ENCODE measurements around the gene HRAS. TPM values are rescaled to one million over a fixed set of nuclear protein-coding genes. Genes with fewer than 3 reads are reported as not detected.

The HRAS gene
- total and polyA plus RNA-seq, 2 donors (not counting 3 experiments of a cell fraction or from before 2014, with no cell fraction given) = 103 to 109 TPM

DNA sequence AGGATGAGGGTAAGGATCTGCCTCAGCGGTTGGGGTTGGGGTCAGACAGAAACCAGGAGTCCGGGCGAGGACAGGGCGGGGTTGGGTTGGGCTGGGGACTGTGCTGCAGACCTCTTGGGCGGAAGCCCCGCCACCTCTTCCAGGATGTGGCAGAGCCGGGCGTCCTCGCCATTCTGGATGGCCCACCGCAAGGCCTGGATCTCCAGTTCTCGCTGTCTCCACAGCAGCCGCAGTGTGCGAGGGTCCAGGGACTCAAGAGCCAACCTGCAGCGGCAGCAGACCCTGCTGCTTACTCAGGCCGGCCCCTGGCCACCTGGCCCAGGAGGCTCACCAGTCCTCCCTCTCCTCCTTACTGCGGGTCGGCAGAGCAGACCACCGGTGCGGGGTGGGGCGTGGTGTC, 23.1 kb upstream of the HRAS start:
- peaks cover 9% of the 10 kb centered on the region for H3K4me1 ChIP-seq (ENCODE audit: control insufficient read depth, extremely low read depth, insufficient read depth, low read length)
- no peak overlapping the region for H2AFZ ChIP-seq (ENCODE audit: low read depth, low read length)
- CTCF ChIA-PET = no interaction called here
- no peaks in the 10 kb centered on the region for H3K9me3 ChIP-seq (replicated peaks; ENCODE audit: control insufficient read depth, insufficient read depth, low read length)
- H3K79me2 ChIP-seq (ENCODE audit: control insufficient read depth, insufficient read depth, low read length) = no peaks in the 10 kb centered on the region
- H3K27ac ChIP-seq (ENCODE audit: insufficient read depth, low read depth, low read length) = no peak overlapping the region
- no peak overlapping the region for H3K4me3 ChIP-seq (replicated peaks in 1 of 3; ENCODE audit: insufficient read depth in 1 of 3, low read depth in 1 of 3, low read length in 3 of 3)
- no peak for FAIRE-seq
- H3K36me3 ChIP-seq (ENCODE audit: control insufficient read depth in 2 of 2, extremely low read depth in 1 of 2, insufficient read depth in 2 of 2, low read length in 2 of 2) = no peaks in the 10 kb centered on the region
- POLR2A ChIA-PET = no interaction called here
- H3K9ac ChIP-seq (replicated peaks; ENCODE audit: extremely low read depth, insufficient read depth, low read length) = no peak overlapping the region
- dilution Hi-C loops (cut with MboI; ENCODE audit: extremely low pct_ligation_motif_present, low sequenced_read_pairs) (no loop called here), intact Hi-C loops (cut with micrococcal nuclease) (loop anchor here (5.0 kb wide), 1 partner anchor 169 kb away; no protein-coding TSS in a partner anchor)
- H3K27me3 ChIP-seq (ENCODE audit: control insufficient read depth in 2 of 2, insufficient read depth in 2 of 2, low read length in 2 of 2) = peaks cover 13 to 21% of the 10 kb centered on the region in 2 experiments
- TF ChIP-seq MYC (IDR thresholded peaks at IDR 0.05; ENCODE audit: low read depth, low read length) = no peak
- TF ChIP-seq POLR2AphosphoS5 (IDR thresholded peaks at IDR 0.05; ENCODE audit: insufficient read depth, low read depth, low read length) = no peak
- TF ChIP-seq, protein P1, sequence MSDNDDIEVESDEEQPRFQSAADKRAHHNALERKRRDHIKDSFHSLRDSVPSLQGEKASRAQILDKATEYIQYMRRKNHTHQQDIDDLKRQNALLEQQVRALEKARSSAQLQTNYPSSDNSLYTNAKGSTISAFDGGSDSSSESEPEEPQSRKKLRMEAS (IDR thresholded peaks at IDR 0.05; ENCODE audit: insufficient read depth, insufficient read length) = no peak
- no peak for TF ChIP-seq POLR2A (IDR thresholded peaks at IDR 0.05; ENCODE audit: low read depth, low read length)
- TF ChIP-seq, protein P2, sequence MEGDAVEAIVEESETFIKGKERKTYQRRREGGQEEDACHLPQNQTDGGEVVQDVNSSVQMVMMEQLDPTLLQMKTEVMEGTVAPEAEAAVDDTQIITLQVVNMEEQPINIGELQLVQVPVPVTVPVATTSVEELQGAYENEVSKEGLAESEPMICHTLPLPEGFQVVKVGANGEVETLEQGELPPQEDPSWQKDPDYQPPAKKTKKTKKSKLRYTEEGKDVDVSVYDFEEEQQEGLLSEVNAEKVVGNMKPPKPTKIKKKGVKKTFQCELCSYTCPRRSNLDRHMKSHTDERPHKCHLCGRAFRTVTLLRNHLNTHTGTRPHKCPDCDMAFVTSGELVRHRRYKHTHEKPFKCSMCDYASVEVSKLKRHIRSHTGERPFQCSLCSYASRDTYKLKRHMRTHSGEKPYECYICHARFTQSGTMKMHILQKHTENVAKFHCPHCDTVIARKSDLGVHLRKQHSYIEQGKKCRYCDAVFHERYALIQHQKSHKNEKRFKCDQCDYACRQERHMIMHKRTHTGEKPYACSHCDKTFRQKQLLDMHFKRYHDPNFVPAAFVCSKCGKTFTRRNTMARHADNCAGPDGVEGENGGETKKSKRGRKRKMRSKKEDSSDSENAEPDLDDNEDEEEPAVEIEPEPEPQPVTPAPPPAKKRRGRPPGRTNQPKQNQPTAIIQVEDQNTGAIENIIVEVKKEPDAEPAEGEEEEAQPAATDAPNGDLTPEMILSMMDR (IDR thresholded peaks at IDR 0.05; ENCODE audit: extremely low read depth in 1 of 2, insufficient read depth in 1 of 2, low read depth in 1 of 2, low read length in 2 of 2) = no peak
- TF ChIP-seq GATA2 (IDR thresholded peaks at IDR 0.05; ENCODE audit: insufficient read depth, insufficient read length, low read depth, low read length) = no peak
- no peak for TF ChIP-seq JUN (IDR thresholded peaks at IDR 0.05; ENCODE audit: borderline replicate concordance, insufficient read depth, insufficient read length, low read depth)
- TF ChIP-seq FOS (IDR thresholded peaks at IDR 0.05; ENCODE audit: borderline replicate concordance, insufficient read depth, low read length) = no peak
- no peak for TF ChIP-seq EZH2 (IDR thresholded peaks at IDR 0.05; ENCODE audit: borderline replicate concordance, low read depth, low read length, severe bottlenecking)
- no peak overlapping the region for H3K4me2 ChIP-seq (ENCODE audit: insufficient read depth, low read length)
- BruUV-seq (replicated peaks) = no TSS peak
- no peak for DNase-seq (ENCODE audit: low read depth, low spot score)
- no peaks in the 10 kb centered on the region for H3K9me1 ChIP-seq (replicated peaks; ENCODE audit: control insufficient read depth, extremely low read depth, insufficient read depth, low read length)
- no peaks in the 10 kb centered on the region for H4K20me1 ChIP-seq (replicated peaks; ENCODE audit: control insufficient read depth, extremely low read depth, insufficient read depth, low read length)

Data from endothelial cell of umbilical vein (primary cell).